ENCODE measurements around the gene SLC41A3. TPM values are rescaled to one million over a fixed set of nuclear protein-coding genes. Genes with fewer than 3 reads are reported as not detected.

The SLC41A3 gene
- total RNA-seq, 4 donors from 2014 or later = 56.1 to 72.2 (median 59.7) TPM

DNA sequence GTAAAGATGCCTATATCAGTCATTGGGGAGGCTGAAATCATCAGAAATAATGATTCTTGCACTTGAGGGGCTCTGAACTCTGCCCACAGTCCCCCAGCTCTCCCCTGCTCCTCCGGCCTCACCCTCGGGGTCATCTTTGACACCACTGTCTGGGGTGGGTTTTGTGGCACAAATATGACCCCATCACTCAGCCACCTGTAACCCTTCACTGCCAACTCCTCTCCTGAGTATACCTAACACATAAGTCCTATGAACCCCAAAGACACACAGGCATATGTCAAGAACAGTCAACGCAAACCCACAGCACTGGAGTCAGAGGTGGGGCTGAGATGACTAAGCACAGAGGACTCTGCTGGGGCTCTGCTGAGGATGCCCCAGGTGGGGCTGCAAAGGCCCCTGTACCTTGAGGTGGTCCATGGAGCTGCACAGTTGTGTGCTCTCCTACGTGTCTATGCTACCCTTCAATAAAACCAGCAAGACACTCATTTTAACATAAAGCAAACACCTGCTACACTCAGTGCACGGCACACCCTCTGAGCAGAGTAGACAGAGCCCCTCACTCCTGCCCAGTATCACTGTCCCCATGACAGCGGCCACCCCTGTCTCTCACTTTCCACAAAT is 29.9 kb downstream of the SLC41A3 start:
- DNase-seq = no peak
- no peaks in the 10 kb centered on the region for H3K36me3 ChIP-seq
- H3K4me1 ChIP-seq = no peaks in the 10 kb centered on the region
- intact Hi-C loops (cut with DNase I) = no loop called here
- H3K27me3 ChIP-seq = no peaks in the 10 kb centered on the region
- WGBS, 2 donors = 96 to 99% methylated on average over 5 to 6 of the region's 6 CpGs
- TF ChIP-seq POLR2A (IDR thresholded peaks at IDR 0.05) = no peak
- TF ChIP-seq, protein P1, sequence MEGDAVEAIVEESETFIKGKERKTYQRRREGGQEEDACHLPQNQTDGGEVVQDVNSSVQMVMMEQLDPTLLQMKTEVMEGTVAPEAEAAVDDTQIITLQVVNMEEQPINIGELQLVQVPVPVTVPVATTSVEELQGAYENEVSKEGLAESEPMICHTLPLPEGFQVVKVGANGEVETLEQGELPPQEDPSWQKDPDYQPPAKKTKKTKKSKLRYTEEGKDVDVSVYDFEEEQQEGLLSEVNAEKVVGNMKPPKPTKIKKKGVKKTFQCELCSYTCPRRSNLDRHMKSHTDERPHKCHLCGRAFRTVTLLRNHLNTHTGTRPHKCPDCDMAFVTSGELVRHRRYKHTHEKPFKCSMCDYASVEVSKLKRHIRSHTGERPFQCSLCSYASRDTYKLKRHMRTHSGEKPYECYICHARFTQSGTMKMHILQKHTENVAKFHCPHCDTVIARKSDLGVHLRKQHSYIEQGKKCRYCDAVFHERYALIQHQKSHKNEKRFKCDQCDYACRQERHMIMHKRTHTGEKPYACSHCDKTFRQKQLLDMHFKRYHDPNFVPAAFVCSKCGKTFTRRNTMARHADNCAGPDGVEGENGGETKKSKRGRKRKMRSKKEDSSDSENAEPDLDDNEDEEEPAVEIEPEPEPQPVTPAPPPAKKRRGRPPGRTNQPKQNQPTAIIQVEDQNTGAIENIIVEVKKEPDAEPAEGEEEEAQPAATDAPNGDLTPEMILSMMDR (IDR thresholded peaks at IDR 0.05) = no peak
- H3K27ac ChIP-seq = no peak overlapping the region
- H3K4me3 ChIP-seq (replicated peaks in 1 of 3) = no peak overlapping the region
- H3K9me3 ChIP-seq = no peaks in the 10 kb centered on the region

DNA sequence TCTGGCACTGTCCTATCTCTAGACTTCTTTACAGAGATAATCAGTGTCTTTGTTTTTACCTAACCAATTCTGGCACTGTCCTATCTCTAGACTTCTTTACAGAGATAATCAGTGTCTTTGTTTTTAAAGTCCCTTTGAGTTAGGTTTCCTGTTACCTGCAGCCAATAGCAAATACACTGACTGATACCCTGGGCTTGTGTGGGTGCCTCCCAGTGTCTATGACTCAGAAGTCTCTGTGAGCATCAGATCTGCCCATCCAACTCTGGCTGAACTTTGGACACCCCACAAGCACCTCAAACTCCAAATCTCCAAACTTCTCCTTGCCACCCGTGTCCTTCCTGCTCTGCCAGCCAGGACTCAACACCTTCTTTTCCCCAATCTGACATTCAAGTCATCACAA is 30.4 kb downstream of the SLC41A3 start:
- Histone ChIP-seq H3K27me3 (no peaks in the 10 kb centered on the region), H3K36me3 (no peaks in the 10 kb centered on the region), H3K27ac (no peak overlapping the region), H3K4me1 (no peaks in the 10 kb centered on the region), H3K4me3 (replicated peaks in 1 of 3) (no peak overlapping the region), H3K9me3 (no peaks in the 10 kb centered on the region)
- TF ChIP-seq, protein P1 (IDR thresholded peaks at IDR 0.05) = no peak
- TF ChIP-seq POLR2A (IDR thresholded peaks at IDR 0.05) = no peak
- DNase-seq = no peak
- WGBS, 2 donors = 88 to 95% methylated on average over 1 of the region's 1 CpG
- intact Hi-C loops (cut with DNase I) = no loop called here

DNA sequence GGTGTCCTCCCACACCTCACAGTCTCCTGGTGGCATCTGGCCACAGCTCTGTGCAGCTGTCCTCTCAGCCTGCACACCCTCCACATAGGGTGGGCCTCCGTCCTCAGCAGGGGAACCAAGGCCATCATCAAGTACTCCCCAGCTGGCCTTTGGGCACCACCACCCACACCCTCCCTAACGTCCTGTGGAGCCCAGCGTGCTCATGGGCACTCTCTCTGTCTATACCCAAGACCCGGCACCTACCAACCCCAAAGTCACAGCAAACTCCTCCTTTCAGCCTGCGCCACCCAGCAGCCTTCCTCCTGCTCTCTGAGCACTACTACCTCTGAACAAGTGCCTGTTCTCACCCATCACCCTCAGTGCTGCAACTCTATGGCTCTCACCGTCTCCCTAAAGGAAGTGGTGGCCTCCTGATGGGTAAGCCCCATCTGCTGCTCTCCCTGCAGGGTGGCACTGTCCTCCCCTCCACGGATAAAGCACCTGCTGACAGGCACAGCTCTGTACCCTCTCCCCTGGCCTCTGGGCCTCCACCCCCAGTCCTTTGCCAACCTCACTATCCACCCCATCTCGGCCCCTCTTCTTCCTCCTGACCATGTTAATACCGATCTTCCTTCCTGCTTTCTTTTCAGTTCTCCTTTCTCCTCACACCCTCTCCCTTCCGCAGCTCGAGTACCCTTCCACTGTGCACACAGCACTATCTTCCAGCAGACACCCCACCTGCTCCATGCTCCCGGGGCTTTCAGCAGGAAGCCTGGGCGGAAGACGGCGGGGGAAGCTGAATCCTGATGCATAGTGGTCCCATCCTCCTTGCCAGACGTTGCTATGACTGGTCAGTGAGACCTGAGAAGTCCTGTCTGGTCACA is 31.5 kb downstream of the SLC41A3 start:
- Histone ChIP-seq H3K27ac (no peak overlapping the region), H3K36me3 (no peaks in the 10 kb centered on the region), H3K4me3 (replicated peaks in 1 of 3) (no peak overlapping the region), H3K27me3 (no peaks in the 10 kb centered on the region), H3K4me1 (no peaks in the 10 kb centered on the region), H3K9me3 (no peaks in the 10 kb centered on the region)
- no peak for TF ChIP-seq POLR2A (IDR thresholded peaks at IDR 0.05)
- TF ChIP-seq, protein P1 (IDR thresholded peaks at IDR 0.05) = no peak
- no peak for DNase-seq
- intact Hi-C loops (cut with DNase I) = no loop called here
- WGBS, 2 donors = 85 to 90% methylated on average over 16 of the region's 16 CpGs

DNA sequence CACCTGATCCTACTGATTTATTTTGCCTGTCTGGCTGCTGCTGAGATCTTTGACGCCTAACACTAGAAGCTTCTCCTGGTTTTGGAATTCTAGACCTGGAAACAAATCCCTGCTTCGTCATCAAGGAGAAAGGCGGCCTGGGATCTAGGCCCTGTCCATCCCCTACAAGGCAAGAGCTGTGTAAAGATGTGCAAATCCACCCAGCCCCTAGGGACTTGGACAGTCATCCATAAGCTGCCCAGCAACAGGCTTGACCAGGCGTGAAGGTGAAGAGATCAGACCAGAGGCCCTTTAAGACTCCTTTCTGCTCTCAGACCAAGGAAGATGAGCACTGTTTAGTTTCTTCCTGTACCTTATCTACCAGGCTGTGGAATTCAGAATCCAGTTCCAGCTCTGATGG is 32.2 kb downstream of the SLC41A3 start:
- Histone ChIP-seq H3K36me3 (no peaks in the 10 kb centered on the region), H3K27ac (no peak overlapping the region), H3K27me3 (no peaks in the 10 kb centered on the region), H3K4me3 (replicated peaks in 1 of 3) (no peak overlapping the region), H3K4me1 (no peaks in the 10 kb centered on the region), H3K9me3 (no peaks in the 10 kb centered on the region)
- TF ChIP-seq POLR2A (IDR thresholded peaks at IDR 0.05) = no peak
- TF ChIP-seq, protein P1 (IDR thresholded peaks at IDR 0.05) = no peak
- intact Hi-C loops (cut with DNase I) = no loop called here
- WGBS, 2 donors = 95 to 99% methylated on average over 4 of the region's 4 CpGs
- no peak for DNase-seq

DNA sequence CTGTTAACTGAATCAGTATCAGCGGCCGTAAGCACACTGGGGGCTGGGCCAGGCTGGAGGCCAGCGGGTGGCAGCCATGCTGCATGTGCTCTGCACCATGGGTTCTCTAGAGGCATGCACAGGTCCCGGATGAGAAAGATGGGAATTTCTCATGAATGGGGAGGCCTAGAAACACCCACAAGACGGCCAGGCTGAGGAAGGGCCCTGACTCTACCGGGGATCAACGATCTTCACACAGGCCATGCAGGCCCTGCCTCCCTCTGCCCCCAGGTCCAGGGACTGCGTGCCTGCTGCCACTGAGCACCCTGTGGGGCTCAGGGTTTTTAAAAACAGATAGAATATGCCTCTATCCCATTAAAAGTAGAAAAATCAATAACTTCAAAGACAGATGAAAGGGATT is 32.7 kb downstream of the SLC41A3 start:
- no peaks in the 10 kb centered on the region for H3K9me3 ChIP-seq
- DNase-seq = no peak
- H3K4me3 ChIP-seq (replicated peaks in 1 of 3) = no peak overlapping the region
- H3K27ac ChIP-seq = no peak overlapping the region
- no peaks in the 10 kb centered on the region for H3K36me3 ChIP-seq
- no peaks in the 10 kb centered on the region for H3K4me1 ChIP-seq
- intact Hi-C loops (cut with DNase I) = no loop called here
- TF ChIP-seq, protein P1 (IDR thresholded peaks at IDR 0.05) = no peak
- no peak for TF ChIP-seq POLR2A (IDR thresholded peaks at IDR 0.05)
- WGBS, 2 donors = 84 to 88% methylated on average over 8 of the region's 8 CpGs
- H3K27me3 ChIP-seq = no peaks in the 10 kb centered on the region
